Colon (tissue), 2 donors: ENCODE data around the gene RDH13.

Experiments
- FAIRE-seq: peaks from 2 replicates; lab custom pipeline; 2012; peaks lifted over from hg19 to GRCh38; lab: Jason Lieb, UNC
- donor health status: control.
- donor health status: control.

Gene RDH13

DNA sequence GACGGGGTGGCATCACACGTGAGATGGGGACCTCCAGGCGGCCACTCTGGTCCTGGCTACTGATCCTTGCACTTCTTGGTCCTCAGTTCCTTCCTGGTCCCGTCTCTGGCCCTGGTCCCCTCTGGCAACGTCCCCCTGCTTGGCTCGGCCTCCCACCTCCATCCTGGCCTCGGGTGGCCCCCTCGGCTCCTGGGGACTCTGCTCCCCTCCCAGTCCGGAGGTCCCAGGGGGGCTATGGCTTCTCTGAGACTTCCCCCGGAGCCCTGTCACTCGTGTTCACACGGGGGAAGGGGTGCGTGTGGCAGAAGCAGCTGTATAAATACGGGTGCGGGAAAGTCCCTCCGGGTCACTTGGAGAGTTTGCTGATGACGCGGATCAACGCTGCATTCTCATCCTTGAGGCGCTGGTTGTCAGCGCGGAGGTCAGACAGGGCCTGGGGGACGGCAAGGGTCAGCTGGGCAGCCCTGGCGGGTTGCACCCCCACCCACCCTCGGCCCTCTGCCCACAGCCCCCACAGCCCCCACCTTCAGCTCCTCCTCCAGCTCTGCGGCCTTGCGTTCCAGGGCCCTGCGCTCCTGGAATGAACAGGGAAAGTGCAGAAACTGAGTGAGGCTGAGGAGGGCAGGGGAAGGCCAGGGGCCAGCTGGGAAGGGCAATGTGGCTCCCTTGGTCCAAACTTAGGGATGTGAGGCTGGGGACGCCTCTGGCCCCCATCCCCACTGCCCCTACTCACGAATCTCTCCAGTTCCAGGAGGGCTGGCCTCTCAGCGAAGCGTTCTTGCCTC, 28.4 kb upstream of the RDH13 start:
- FAIRE-seq, result no peak

DNA sequence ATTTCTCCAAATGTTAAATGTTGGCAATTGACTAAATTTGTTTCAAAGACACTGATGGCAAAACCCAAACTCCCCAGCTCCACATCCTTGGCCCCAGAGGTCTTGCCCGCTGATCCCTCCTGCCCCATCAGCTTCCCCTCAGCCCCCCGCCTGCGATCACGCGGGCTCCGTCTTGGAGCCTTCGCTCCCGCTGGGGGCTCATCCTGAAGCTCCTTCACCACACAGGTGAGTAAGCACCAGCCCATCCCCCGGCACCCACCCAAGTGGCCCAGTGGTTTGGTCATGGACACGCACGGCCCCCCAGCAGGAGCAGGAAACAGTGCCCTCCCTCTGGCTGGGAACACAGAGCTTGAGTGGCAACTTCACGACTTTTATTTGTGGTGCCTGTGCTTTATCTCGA, 27.6 kb upstream of the RDH13 start:
- no peak for FAIRE-seq

DNA sequence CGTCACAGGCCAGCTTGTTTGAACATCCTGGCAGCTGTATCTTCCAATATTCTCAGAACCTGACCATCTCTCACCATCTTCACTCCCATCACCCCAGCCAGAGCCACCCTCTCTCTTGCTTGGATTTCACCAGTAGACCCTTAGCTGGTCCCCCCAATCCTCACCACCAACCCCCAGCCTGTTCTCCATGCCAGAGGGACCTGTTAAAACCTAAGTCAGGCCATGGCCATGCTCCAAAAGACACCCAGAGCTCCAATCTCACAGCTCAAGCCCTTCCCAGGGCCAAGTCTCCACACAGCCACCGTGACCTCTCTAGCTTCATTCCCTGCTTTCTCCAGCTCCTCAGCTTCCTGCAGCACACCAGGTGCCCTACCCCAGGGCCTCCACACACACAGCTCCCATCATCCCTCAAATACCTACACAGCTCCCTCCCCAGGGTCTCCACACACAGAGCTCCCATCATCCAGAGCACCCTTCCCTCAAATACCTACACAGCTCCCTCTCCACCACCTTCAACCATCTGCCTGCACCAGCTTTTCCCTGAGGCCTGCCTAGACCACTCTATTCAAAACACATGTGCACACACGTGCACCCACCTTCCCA, 26.5 kb upstream of the RDH13 start:
- FAIRE-seq, result no peak

DNA sequence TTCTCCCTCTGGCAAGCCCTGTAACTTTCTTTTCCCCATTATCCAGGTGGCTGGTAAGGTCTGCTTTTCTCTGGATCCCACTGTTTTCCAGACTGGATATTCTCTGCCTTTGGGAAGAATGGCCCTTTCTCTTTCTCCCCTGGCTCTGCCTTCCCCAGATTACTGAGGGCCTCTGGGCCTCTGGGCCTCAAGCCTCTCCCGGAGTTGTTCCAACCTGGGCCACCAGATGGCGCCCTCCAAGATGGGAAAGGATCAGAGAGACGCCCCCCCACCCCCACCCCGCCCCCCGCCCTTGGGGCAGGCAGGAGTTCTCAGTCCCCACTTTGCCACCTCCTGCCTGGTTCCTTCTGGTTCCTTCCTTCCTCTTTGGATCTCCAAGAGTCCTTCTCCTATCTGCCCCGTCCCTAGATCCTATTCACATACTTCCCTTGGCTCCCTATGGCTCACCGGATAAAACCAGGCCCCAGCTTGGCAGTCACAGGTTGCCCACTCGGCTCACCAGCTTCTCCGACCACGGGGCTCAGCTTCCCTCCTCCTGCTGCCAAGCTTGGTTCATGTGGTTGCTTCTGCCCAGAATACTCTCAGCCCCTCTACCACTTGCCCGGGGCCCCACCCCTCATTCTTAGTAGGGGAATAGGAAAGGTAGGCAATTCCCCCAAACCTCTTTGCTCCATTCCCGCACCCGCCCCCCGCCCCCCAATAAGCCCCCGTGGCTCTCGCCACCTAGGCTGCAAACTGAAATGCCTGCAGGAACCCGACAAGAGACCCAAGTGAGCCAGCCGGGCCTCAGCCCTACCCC, 25.8 kb upstream of the RDH13 start:
- FAIRE-seq, result no peak

DNA sequence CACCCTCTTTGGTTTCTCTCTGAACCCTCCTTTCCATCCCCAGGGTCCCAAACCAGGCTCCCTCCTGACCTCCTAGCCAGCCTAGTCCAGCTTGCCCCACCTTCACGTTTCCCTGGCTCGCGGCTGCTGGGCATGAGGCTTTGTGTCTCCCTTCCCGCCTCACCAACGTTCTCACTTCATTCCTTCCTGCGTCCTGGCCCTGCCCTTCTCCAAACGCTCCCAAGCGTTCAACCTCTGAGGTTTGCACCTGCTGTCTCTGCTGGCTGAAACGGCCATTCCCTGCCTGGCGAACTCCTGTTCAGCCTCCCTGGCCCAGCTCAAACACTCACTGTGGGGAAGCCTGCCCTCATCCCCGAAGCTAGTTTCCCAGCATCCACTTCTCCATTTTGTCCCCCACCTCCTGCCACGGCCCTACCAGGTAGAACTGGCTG, 25.1 kb upstream of the RDH13 start:
- no peak for FAIRE-seq

DNA sequence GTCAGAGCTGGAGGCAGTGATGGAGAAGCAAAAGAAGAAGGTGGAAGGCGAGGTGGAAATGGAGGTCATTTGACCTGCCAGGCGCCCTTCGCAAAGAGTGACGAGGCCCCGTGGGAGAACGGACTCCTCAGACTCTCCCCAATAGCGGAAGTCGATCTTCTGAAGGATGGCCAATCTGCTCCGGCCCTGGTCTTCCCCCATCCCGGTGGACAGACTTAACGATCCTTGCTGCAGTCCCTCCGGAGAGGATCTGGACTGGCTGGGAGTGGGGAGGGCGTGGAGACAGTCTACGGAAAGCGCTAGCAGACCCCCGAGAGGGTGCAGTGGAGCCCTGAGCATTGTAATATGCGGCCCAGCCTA, 24.6 kb upstream of the RDH13 start:
- FAIRE-seq, result no peak

DNA sequence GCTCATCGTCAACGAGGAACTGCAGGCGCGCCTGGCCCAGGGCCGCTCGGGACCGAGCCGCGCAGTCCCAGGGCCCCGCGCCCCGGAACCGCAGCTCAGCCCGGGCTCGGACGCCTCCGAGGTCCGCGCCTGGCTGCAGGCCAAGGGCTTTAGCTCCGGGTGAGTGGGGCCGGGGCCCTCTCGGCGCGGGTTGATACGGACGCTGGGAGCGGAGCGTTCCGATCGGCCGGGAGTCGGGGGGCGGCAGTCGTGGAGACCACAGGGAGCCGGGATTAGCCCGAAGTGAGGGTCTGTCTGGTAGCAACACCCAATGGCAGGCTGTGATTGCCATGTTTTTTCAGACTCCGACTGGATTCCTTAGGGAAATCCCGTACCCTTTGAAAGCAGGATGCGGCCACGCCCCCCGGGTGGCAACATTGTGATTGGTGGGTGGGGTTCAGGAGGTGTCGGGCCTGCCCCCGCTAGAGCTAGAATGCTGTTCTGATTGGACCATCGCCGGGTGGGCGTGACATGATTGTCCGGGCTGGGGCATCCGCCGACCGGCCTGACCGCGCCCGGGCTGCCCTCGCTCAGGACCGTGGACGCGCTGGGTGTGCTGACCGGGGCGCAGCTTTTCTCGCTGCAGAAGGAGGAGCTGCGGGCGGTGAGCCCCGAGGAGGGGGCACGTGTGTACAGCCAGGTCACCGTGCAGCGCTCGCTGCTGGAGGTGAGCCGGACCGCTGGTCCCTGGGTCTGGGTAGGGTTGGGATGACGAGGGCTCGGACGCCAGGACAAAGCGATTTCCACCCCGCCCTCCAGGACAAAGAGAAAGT, 24.0 kb upstream of the RDH13 start:
- no peak for FAIRE-seq

DNA sequence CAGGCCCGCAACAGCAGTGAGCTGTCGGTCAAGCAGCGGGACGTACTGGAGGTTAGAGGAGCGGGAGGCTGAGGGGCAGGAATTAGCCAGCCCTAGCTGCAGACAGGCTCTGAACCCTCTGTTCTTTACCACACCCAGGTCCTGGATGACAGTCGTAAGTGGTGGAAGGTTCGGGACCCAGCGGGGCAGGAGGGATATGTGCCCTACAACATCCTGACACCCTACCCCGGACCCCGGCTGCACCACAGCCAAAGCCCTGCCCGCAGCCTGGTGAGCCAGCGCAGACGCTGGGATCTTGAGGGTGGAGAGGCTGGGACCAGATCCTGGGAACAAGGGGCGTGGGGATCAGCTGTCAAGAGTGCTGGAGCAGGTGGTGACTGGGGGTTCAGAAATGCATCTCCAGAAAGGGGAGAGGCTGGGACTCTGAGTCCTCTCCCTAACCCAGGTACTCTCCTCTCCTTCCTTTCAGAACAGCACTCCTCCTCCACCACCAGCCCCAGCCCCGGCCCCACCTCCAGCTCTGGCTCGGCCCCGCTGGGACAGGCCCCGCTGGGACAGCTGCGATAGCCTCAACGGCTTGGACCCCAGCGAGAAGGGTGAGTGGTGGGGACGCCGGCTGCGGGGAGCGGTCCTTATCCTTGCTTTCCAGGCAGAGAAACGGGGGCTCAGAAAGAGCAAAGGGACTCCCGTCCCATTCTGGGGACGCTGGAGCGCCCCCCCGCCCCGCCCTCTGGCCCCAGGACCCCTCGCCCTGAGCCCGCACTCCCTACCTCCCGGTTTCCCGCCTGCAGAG, 23.2 kb upstream of the RDH13 start:
- no peak for FAIRE-seq

DNA sequence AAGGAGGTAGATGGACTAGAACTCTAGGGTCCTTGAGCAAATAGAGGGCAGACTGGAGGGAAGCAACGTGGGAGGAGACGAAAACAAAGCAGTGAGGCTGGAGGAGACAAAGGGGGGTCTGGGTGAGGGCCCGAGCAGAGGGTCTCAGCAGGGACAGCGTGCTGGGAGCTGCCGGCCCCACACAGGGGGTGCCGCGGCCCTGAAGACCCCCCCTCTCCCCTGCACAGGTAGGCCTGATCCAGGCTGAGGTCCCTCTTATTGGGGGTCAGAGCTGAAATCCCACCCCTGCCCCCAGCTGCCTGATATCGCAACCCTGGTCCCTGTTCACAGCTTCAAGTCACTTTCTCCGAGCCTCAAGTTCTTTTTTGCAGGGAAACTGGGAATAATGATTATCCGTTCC, 21.5 kb upstream of the RDH13 start:
- no peak for FAIRE-seq

DNA sequence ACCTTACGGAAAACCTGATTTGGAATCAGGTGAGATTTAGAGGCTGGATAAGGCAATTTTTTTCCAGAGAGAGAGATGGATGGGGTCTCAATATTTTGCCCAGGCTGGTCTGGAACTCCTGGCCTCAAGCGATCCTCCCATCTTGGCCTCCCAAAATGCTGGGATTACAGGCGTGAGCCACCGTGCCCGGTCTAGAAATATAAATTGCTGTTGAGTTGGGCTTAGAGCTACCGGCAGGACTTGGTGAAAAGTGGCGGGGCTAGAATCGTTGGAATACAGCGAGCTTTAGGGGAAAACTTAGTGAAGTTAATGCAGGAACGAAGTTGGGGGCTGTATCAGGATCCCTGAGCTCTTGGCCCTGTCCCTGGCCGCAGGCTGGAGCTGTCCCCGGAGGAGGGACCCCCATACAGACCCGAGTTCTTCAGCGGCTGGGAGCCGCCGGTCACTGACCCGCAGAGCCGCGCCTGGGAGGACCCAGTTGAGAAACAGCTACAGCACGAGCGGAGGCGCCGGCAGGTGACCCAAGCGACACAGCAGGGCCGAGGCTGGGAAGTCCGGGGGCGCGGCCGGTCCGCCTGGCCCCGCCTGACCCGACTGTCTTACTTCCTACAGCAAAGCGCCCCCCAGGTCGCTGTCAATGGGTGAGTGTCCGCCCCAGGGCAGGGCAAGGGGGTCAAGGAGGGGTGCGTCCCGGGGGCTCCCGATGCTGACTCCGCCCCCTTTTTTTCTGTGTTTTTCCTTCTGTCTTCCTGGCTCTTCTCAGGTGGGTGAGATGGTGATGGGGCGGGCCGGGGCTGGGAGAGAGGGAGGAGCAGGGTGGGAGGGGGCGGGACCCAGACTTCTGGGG, 20.3 kb upstream of the RDH13 start:
- no peak for FAIRE-seq

DNA sequence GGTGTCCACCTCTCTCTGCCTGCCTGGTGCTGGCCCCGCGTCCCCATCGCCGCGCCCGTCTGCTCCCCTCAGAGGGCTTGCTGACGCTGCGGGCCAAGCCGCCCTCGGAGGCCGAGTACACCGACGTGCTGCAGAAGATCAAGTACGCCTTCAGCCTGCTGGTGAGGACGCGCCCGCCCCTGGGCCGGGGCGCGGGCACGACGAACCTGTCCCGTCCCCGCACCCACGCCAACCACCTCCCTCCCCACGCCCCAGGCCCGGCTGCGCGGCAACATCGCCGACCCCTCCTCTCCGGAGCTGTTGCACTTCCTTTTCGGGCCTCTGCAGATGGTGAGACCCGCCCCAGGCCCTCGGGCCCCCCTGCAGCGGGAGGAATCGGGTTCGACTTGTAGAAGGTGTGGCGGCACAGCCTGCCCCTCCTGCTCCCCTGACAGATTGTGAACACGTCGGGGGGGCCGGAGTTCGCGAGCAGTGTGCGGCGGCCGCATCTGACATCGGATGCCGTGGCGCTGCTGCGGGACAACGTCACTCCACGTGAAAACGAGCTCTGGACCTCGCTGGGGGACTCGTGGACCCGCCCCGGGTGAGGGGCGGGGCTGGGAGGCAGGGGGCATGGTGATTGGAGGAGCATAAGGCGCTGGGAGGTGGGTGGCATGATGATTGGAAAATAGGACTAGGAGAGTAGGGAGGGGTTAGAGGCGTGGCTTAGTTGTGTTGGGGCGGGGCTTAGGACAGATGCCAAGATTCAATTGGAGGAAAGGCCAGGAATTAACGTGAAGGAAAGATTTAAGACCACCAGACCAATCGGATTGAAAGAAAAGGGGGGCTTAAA, 19.3 kb upstream of the RDH13 start:
- no peak for FAIRE-seq

DNA sequence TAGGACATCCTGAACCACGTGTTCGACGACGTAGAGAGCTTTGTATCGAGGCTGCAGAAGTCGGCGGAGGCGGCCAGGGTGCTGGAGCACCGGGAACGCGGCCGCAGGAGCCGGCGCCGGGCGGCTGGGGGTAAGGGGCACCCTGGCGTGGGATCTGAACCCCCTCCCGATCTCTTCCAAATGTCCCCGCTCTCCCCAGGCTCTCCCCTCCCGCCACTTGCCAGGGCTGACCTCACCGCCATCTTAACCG, 18.7 kb upstream of the RDH13 start:
- FAIRE-seq, result no peak

DNA sequence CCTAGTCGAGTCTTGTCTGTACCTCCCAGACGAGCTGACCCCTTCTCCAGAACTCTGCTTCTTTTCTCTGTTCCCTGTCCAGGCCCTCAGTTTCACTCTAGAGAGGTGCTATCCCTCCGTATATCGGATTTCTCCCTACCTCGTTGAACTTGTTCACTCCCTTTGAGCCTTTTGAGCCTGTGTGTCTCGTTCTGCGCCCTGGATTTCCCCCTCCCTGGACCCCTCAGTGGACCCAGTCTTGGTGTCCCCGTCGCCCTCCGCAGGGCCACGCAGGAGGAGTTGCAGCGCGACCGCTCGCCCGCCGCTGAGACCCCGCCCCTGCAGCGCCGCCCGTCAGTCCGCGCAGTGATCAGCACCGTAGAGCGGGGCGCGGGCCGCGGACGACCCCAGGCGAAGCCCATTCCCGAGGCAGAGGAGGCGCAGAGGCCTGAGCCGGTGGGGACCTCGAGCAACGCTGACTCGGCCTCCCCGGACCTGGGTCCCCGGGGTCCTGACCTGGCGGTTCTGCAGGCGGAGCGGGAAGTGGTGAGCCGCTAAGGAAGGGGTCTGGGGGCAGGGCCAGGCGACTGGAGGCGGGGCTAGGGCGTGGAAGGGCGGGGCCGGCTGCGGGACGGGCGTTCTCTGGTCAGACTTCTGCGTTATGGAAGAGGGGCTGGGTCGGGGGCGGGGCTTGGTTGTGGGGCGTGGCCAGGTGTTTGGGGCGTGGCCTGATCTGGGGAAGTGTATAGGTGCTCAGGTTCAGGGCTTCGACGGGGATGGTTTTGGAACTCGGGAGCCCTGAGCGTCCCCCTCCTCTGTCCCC, 18.2 kb upstream of the RDH13 start:
- no peak for FAIRE-seq

DNA sequence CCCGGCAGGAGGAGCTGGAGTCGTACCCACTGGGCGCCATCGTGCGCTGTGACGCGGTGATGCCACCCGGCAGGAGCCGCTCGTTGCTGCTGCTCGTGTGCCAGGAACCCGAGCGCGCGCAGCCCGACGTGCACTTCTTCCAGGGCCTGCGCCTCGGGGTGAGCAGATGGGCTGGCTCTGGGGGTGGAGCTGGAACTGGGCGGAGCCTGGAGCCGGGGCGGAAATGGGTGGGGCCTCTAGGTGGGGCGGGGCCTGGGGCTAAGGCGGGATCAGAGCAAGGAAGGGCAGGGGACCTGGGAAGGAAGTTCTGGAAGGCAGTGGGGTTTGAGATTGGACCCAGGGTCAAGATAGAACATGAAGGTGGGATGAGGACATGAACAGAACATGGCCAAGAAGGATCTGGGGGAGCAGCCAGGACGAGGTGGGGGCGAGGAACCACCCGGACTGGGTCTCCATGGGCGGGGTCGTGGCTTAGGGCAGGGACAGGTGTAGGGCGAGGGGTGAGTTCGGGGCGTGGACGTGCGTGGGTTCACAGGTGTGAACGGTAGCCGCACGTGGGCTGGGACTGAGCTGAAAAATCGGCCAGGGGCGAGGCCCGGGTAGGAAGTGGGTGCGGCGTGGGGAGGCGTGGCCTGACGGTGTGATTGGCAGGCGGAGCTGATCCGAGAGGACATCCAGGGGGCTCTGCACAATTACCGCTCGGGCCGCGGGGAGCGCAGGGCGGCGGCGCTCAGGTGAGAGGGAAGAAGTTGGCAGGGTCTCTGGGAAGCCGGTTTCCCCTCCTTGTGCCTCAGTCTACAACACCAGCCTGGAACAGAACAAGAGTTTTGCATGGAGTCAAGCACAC, 17.4 kb upstream of the RDH13 start:
- FAIRE-seq, result no peak

DNA sequence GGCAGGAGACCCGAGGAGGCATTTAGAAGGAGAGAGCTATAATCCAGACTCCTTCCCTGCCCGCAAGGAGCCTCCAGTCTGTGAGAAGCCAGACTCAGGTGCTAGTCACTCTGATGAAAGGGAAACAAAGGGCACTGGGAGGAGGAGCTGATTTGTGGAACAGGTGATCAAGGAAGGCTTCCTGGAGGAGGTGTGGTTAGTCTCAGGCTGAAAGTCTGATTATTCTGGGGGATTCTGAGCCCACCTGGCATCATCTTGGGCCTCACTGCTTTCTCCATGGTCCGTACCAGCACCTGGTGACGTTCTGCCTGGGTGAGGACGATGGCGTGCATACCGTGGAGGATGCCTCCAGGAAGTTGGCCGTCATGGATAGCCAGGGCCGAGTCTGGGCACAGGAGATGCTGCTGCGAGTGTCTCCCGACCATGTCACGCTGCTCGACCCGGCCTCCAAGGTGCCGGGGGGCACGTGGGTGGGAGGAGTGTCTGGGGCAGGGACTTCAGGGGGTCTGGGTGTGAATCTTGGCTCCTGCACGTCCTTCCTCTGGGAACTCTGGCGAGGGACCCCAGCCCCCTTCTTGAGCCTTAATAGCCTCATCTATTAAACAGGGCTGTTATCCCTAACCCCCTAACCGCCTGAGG, 16.6 kb upstream of the RDH13 start:
- no peak for FAIRE-seq

DNA sequence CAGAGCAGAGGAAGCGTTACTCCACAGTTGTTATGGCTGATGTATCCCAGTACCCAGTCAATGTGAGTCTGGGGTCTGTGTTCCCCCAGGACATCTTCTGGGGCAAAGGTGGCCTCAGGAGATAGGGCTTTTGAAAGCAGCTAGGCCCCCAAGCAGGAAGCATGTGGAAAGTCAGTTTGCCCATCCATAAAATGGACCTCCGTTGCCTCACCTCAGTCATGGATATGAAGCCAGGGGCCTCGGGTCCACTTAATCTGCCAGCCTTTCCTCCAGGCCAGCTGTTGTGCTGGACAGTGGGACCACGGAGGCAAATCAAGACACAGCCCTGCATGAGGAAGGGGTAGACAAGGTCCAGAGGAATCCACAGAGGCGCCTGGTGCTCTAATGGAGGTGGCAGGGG, 16.0 kb upstream of the RDH13 start:
- no peak for FAIRE-seq

DNA sequence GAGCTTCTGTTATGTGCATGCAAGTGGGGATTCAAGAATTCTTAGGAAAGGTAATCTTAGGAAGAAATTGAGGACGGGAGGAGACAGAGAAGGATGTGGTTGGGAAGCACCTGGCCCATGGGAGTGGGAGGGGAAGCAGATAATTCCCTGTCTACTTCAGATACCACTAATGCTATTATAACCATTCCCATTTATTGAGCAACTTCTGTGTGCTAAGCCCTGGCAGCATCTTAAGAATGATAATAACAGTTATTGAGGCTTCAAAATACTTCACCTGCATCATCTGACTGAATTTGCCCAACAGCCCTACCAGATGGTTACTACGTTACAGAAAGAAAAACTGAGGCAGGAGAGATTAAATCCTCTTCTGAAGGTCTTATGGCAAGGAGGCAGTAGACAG, 14.2 kb upstream of the RDH13 start:
- FAIRE-seq, result no peak

DNA sequence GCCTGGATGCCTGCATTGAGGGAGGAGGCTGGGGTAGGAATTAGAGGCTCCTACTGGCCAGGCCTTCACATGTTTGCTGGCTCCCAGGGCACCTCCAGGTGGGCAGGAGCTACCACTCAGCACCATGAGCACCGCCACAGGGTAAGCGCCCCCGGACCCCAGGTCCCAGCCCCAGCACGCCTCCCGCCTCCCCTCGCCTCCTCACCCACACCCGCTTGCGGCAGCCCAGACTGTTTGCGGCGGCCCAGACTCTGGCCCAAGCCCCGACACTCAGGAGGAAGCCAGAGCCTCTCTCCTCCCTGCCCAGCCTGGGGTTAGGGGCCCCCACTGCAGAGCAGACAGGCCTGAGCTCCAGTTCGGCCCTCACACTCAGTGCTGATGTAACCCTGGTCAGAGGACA, 13.4 kb upstream of the RDH13 start:
- no peak for FAIRE-seq
